ENCODE measurements around the gene STYXL1. TPM values are rescaled to one million over a fixed set of nuclear protein-coding genes. Genes with fewer than 3 reads are reported as not detected.

Gene STYXL1
- total RNA-seq, 1 donor from 2014 or later, result 0.96 TPM

GRCh38 chr7:75961218-75961617, 86.6 kb downstream of the STYXL1 start:
- peak overlapping the region; percentile 92 to 97 for H3K27ac ChIP-seq
- no peaks in the 10 kb centered on the region for H3K27me3 ChIP-seq
- no peak overlapping the region for H3K4me3 ChIP-seq
- intact Hi-C loops (cut with DNase I), result loop anchor here (10.0 kb wide), 1 partner anchor 246 kb away; no protein-coding TSS in a partner anchor
- peaks cover 24 to 32% of the 10 kb centered on the region in 2 donors for H3K36me3 ChIP-seq
- DNase-seq (ENCODE audit: low spot score in 2 of 2), result no peak
- peaks cover 10 to 31% of the 10 kb centered on the region in 2 donors for H3K4me1 ChIP-seq
- H3K9me3 ChIP-seq, result no peaks in the 10 kb centered on the region
- TF ChIP-seq, protein P1, sequence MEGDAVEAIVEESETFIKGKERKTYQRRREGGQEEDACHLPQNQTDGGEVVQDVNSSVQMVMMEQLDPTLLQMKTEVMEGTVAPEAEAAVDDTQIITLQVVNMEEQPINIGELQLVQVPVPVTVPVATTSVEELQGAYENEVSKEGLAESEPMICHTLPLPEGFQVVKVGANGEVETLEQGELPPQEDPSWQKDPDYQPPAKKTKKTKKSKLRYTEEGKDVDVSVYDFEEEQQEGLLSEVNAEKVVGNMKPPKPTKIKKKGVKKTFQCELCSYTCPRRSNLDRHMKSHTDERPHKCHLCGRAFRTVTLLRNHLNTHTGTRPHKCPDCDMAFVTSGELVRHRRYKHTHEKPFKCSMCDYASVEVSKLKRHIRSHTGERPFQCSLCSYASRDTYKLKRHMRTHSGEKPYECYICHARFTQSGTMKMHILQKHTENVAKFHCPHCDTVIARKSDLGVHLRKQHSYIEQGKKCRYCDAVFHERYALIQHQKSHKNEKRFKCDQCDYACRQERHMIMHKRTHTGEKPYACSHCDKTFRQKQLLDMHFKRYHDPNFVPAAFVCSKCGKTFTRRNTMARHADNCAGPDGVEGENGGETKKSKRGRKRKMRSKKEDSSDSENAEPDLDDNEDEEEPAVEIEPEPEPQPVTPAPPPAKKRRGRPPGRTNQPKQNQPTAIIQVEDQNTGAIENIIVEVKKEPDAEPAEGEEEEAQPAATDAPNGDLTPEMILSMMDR (IDR thresholded peaks at IDR 0.05), result no peak

DNA sequence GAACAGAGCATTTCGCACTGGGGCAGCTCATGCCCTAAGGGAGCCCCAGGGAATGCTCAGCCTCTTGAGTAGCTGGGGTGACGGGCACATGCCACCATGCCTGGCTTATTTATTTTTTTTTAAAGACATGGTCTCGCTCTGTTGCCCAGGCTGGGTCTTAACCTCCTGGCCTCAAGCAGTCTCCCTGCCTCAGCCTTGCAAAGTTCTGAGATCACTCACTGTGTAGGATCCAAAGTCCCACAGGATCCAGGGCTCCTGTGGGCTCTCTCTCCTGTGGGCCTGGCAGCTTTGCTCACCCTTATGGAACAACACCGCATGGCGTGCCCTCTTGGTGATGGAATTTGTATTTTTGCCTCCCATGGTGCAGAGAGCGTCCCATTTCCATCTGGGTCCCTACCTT, 87.4 kb downstream of the STYXL1 start:
- Histone ChIP-seq H3K36me3 (peaks cover 24 to 38% of the 10 kb centered on the region in 2 donors), H3K4me1 (peaks cover 3 to 23% of the 10 kb centered on the region in 2 donors), H3K9me3 (no peaks in the 10 kb centered on the region), H3K27ac (peak overlapping the region; percentile 7 to 45), H3K4me3 (no peak overlapping the region), H3K27me3 (no peaks in the 10 kb centered on the region)
- TF ChIP-seq, protein P1 (IDR thresholded peaks at IDR 0.05), result no peak
- intact Hi-C loops (cut with DNase I), result loop anchor here (10.0 kb wide), 1 partner anchor 246 kb away; no protein-coding TSS in a partner anchor
- no peak for DNase-seq (ENCODE audit: low spot score in 2 of 2)

DNA sequence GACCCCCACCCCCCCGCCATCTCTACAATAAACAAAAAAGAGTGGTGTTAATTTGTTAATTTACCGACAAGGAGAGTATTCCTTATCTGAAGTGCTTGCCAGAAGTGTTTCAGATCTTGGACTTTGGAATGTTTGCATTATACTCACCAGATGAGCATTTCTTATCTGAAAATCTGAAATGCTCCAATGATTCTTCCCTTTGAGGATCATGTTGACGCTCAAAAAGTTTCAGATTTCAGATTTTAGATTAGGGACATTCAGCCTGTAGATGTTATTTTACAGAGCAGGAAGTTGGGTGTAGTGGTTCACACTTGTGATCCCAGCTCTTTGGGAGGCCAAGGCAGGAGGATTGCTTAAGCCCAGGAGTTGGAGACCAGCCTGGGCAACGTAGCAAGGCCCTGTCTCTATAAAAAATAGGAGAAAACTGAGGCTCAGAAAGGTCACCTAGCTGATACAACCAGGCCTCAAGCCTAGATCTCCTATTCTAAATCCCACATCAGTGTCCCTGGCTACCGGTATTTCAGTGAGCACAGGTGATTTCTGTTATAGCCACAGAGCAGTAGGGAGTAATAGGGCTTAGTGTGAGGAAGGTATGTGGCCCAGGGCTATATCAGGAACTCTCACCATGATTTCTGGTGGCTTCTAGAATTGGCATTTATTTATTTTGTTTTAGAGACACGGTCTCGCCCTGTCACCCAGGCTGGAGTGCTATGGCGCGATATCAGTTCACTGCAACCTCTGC, 88.8 kb downstream of the STYXL1 start:
- Histone ChIP-seq H3K4me1 (peaks cover 0 to 15% of the 10 kb centered on the region in 2 donors), H3K27me3 (no peaks in the 10 kb centered on the region), H3K36me3 (peaks cover 24 to 52% of the 10 kb centered on the region in 2 donors), H3K4me3 (no peak overlapping the region), H3K9me3 (no peaks in the 10 kb centered on the region), H3K27ac (no peak overlapping the region)
- intact Hi-C loops (cut with DNase I), result no loop called here
- TF ChIP-seq, protein P1 (IDR thresholded peaks at IDR 0.05), result no peak
- no peak for DNase-seq (ENCODE audit: low spot score in 2 of 2)

DNA sequence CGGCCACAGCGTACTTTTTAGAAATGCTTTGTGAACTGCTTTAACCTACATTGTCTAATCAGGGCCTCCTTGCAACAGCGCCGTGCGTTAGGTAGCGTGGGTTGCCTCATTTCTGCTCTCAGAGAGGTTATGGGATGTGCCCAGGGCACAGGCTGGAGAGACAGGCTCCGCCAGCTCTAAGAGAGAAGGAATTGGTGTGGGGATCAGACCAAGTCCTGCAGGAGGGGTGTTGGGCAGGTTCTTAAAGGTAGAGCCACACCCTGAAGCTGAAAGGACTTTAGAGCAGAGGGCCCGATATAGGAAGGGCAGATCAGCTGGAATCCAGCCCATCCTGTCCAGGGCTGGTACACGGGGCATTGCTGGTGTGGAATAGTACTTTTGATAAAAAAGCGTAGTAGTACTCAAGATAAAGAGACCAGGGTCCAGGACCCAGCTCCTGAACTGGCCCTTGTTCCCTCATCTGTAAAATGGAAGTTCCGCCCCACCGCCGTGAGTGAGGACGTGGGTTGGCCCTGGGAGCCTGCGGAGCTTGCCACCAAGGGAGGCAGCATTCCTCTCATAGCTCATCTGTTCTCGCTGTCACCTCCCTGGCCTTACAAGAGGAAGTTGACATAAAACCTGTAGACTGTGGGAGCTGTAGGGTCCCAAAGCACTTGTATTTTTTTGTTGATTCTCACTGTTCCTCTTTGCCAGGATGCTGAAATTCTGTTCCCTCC, 90.6 kb downstream of the STYXL1 start:
- DNase-seq (ENCODE audit: low spot score in 2 of 2), result no peak
- no peak overlapping the region for H3K27ac ChIP-seq
- H3K4me1 ChIP-seq, result peaks cover 0 to 3% of the 10 kb centered on the region in 2 donors
- H3K36me3 ChIP-seq, result peaks cover 24 to 55% of the 10 kb centered on the region in 2 donors
- TF ChIP-seq, protein P1 (IDR thresholded peaks at IDR 0.05), result no peak
- H3K27me3 ChIP-seq, result no peaks in the 10 kb centered on the region
- no peaks in the 10 kb centered on the region for H3K9me3 ChIP-seq
- H3K4me3 ChIP-seq, result no peak overlapping the region
- intact Hi-C loops (cut with DNase I), result no loop called here

DNA sequence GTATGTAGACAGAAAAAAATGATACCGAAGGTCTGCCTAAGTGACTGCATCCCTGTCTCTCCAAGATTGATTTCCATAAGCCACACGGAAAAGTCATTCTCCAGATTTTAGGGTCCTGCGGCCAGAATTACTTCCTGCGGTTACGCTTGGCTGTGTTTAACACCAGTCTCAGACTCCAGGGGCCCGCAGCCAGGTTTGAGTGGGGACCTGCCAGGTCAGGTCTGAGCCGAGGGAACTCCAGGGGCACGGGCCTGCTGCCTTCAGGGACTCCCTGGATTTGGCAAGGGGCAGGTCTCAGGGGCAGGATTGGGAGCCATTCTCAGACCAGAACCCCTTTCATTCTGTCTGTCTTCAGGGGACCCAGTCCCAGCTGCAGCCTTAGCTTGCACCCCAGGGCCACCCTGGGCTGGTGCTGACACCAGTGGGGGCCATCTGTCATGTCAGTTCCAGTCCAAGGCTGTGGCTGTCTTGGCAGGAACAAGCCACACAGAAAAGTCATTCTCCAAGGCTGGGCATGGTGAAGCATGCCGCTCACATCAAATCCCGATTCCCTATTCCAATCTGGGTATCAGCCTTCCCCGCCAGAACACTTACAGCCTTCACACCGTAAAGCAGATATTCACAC, 92.4 kb downstream of the STYXL1 start:
- TF ChIP-seq, protein P1 (IDR thresholded peaks at IDR 0.05), result no peak
- Histone ChIP-seq H3K9me3 (no peaks in the 10 kb centered on the region), H3K4me3 (no peak overlapping the region), H3K27ac (peak overlapping the region in 1 of 2 donors; percentile 45), H3K4me1 (no peaks in the 10 kb centered on the region), H3K27me3 (no peaks in the 10 kb centered on the region), H3K36me3 (peaks cover 24 to 50% of the 10 kb centered on the region in 2 donors)
- intact Hi-C loops (cut with DNase I), result no loop called here
- DNase-seq (ENCODE audit: low spot score in 2 of 2), result no peak
